Stimulated activated naive CD4-positive, alpha-beta T cell treated with Interleukin-2 at 50 U/mL for 16 hours (primary cell): ENCODE results near the gene AATK.

Source experiments
- DNase-seq: peaks from one replicate; lab custom pipeline; 2025; lab: John Stamatoyannopoulos, UW

The AATK gene

GRCh38 chr17:81071761-81072741, 94.0 kb downstream of the AATK start:
- no peak for DNase-seq

- no peak for DNase-seq
Observed at GRCh38 chr17:81070541-81071246, 95.3 kb downstream of the AATK start.

- DNase-seq: no peak
Observed at GRCh38 chr17:81069135-81069645, 96.8 kb downstream of the AATK start.

GRCh38 chr17:81068411-81069134, 97.4 kb downstream of the AATK start:
- no peak for DNase-seq

- DNase-seq: no peak
Observed at GRCh38 chr17:81067391-81067811, 98.6 kb downstream of the AATK start.
